ENCODE results near the gene SORD. TPM values are rescaled to one million over a fixed set of nuclear protein-coding genes. Genes with fewer than 3 reads are reported as not detected.

The SORD gene
- total RNA-seq, 1 donor from 2014 or later = 10.5 TPM

- intact Hi-C loops (cut with DNase I) = no loop called here
- peaks cover 15% of the 10 kb centered on the region for H3K27me3 ChIP-seq (ENCODE audit: low read depth)
- no peak for ATAC-seq
- no peak for TF ChIP-seq CTCF (IDR thresholded peaks at IDR 0.05)
- no peak overlapping the region for H3K27ac ChIP-seq
- no peak overlapping the region for H3K4me3 ChIP-seq
- H3K9me3 ChIP-seq = no peaks in the 10 kb centered on the region
- DNase-seq = no peak
- H3K36me3 ChIP-seq = no peaks in the 10 kb centered on the region
- H3K4me1 ChIP-seq = no peaks in the 10 kb centered on the region
These were observed 64.5 kb downstream of the SORD start for GRCh38 chr15:45087513-45087912.

GRCh38 chr15:45088801-45089711 lies 66.1 kb downstream of the SORD start:
- no peaks in the 10 kb centered on the region for H3K9me3 ChIP-seq
- TF ChIP-seq CTCF (IDR thresholded peaks at IDR 0.05) = no peak
- no peak overlapping the region for H3K27ac ChIP-seq
- intact Hi-C loops (cut with DNase I) = no loop called here
- no peaks in the 10 kb centered on the region for H3K36me3 ChIP-seq
- no peak overlapping the region for H3K4me3 ChIP-seq
- no peak for DNase-seq
- peaks cover 10% of the 10 kb centered on the region for H3K27me3 ChIP-seq (ENCODE audit: low read depth)
- ATAC-seq = no peak
- no peaks in the 10 kb centered on the region for H3K4me1 ChIP-seq

- no peaks in the 10 kb centered on the region for H3K36me3 ChIP-seq
- H3K9me3 ChIP-seq = no peaks in the 10 kb centered on the region
- DNase-seq (no peak), ATAC-seq (no peak)
- H3K4me3 ChIP-seq = no peak overlapping the region
- no peak overlapping the region for H3K27ac ChIP-seq
- intact Hi-C loops (cut with DNase I) = no loop called here
- no peaks in the 10 kb centered on the region for H3K4me1 ChIP-seq
- peaks cover 10% of the 10 kb centered on the region for H3K27me3 ChIP-seq (ENCODE audit: low read depth)
- no peak for TF ChIP-seq CTCF (IDR thresholded peaks at IDR 0.05)
These were observed 66.8 kb downstream of the SORD start for GRCh38 chr15:45089712-45090373.

DNA sequence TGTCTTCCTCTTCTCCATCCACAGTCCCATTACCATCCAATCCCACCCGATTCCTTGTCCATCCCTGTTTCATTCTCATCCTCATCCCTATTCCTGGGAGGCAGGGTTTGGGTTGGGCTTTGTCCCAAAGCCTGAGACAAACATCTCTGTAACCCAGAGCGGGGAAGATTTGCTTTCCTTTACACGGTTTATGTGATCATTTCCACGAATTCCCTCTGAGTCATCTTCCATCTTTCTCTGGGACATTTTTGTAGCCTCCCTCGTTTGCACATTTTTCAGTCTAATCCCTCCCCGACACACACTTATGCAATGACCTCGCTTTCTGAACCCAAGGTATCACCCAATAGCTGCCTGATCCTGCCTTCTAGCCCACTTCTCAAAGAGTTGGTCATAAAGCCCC lies 68.2 kb downstream of the SORD start:
- TF ChIP-seq CTCF (IDR thresholded peaks at IDR 0.05) = no peak
- Histone ChIP-seq H3K27me3 (ENCODE audit: low read depth) (peaks cover 3% of the 10 kb centered on the region), H3K27ac (no peak overlapping the region), H3K36me3 (no peaks in the 10 kb centered on the region), H3K9me3 (no peaks in the 10 kb centered on the region), H3K4me1 (no peaks in the 10 kb centered on the region), H3K4me3 (no peak overlapping the region)
- no peak for ATAC-seq
- DNase-seq = no peak
- intact Hi-C loops (cut with DNase I) = no loop called here

DNA sequence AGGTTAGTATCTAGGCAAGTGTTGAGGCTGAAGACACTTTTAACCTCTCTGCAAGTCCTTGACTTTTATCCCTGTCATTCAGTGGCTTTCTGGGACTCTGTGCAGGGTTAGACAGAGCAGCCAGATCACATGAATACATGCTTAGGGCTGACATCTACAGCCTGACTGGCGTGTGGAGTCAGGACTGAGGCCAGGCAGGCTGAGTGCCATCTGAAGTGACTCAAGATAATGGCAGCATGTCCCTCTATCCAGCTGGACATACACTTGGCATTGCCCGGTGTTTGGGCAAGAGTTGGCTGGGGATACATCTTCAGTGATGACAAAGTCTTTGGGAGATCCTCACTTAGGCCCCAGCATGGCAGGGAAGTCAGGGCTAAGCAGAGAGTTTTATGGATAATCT lies 68.6 kb downstream of the SORD start:
- ATAC-seq (no peak), DNase-seq (no peak)
- Histone ChIP-seq H3K27me3 (ENCODE audit: low read depth) (no peaks in the 10 kb centered on the region), H3K4me3 (no peak overlapping the region), H3K4me1 (no peaks in the 10 kb centered on the region), H3K36me3 (no peaks in the 10 kb centered on the region), H3K9me3 (no peaks in the 10 kb centered on the region), H3K27ac (no peak overlapping the region)
- TF ChIP-seq CTCF (IDR thresholded peaks at IDR 0.05) = no peak
- intact Hi-C loops (cut with DNase I) = no loop called here

Data from lower lobe of right lung (tissue), 2 donors.